Midbrain (tissue), 1 donor: ENCODE measurements around the gene ZSWIM7.

ENCODE experiments used
- DNase-seq: peaks from one replicate; lab custom pipeline; 2025; lab: John Stamatoyannopoulos, UW

Gene ZSWIM7, protein sequence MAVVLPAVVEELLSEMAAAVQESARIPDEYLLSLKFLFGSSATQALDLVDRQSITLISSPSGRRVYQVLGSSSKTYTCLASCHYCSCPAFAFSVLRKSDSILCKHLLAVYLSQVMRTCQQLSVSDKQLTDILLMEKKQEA

DNA sequence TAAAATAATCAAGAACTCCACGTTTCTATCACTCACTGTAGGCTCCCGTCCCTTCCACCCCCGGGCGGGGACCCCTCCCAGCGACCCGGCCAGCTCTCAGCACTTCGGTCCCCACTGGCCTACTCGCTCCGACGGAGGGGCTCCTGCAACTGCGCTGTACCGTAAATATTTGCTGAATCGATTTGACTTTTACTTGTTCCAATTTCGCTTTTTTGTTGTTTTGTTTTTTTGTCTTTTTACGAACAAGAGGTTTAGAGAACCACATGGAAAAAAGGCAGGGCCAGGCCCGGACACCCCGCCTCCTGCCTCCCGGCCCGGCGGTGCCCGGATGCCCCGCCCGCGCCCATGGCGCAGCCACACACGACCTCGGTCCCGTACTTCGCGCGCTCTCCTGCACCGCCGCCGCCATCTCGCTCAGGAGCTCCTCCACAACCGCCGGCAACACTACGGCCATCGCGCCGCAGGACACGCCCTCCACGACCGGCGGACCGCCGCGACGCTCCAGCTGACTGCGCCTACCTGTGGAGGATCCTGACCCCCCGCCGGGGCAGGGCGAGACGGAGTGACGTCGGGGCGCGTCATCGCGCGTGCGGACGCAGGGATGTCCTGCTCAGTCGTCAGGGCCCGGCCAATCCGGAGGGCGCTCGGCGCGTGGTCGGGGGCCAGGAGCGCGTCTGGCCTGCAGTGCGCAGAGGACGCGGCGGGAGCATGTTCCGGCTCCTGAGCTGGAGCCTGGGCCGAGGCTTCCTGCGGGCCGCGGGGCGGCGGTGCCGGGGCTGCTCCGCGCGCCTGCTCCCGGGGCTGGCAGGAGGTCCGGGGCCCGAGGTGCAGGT lies at the start of gene ZSWIM7, which contains the start of gene TTC19:
Gene ZSWIM7 (minus strand): TSS at position 564 of the 833 bp plus-strand sequence. CDS start 110 bp downstream, at position 454.
Gene TTC19 (plus strand): TSS at position 684 of the 833 bp plus-strand sequence. CDS start 25 bp downstream, at position 709.
- peak; percentile 95 for DNase-seq

DNA sequence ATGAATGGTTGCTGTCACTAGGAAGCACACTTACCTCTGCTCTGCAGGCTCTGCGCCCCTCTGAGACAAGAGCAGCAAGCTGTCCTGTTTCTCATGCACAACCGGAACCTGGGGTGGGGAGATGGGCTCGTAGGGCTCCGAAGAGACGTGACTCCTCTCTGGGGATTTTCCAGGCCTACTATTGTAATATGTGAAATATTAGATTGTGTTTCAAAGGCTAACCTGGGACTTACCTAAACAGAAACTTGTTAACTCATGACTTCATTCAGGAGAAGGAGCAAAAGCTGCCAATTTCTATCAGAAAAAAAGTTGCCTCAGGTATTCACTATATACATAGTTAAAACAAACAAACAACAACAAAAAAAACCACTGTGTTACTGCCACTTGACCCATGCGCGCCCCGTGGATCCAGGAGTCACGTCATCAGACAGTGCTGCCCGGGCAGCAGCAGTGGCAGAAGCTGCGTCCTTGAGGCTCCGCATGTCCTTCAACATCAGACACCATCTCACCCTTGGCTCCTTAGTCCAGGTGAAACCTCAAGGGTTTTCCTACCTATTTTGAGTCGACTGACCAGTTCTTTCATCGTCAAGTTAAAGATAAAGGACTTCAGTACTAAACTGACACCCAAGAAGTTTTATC lies 49.4 kb upstream of the ZSWIM7 start:
- no peak for DNase-seq

DNA sequence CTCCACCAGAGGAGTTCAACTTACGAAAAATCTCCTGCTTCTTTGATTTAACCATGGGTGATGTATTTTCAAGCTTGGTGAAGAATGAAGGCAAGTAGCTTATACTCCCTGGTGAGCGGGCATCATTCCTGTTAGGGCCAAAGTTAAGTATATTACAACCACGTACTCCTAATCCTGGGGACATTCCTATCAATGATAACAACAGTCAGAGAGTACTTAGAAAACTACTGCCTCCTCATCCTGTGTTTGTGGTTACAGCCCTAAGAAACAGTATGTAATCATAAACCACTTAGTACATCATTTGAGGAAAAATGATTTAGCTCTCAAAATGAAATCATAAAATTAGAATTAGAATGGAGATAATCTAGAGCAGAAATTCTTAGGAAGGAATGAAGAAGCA lies 47.5 kb upstream of the ZSWIM7 start:
- DNase-seq: no peak

DNA sequence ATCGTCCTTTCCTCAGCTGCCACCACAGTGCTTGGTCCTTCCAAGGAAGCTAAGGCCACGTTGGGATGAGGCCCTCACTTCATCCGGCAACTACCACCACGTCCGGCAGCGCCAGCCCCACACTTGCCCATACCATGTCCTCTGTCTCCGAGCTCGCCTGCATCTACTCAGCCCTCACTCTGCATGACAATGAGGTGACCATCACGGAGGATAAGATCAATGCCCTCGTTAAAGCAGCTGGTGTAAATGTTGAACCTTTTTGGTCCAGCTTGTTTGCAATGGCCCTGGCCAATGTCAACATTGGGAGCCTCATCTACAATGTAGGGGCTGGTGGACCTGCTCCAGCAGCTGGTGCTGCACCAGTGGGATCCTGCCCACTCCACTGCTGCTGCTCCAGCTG lies 45.0 kb upstream of the ZSWIM7 start:
- DNase-seq: no peak

DNA sequence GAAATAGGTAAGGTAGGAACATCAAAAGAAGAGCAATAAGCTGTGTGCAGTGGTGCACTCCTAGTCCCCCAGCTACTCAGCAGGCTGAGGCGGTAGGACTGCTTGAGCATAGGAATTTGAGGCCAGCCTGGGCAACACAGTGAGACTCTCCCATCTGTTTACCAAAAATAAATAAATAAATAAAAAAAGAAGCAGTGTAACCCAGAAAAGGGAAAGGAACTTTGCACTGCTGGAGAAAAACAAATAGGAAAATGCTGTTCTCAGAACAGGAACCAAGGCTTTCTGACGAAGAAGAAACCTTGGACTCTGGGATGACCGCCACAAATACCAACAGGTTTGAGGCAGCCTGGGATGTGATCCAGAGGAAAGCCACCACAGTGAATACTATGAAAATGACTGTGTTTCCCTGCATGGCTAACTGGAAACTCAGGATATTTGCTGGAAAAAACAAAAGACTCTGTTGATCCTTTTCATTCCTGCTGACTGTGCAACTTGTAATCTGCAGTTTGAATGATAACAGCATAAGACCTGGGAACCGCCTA lies 41.3 kb upstream of the ZSWIM7 start:
- peak; percentile 50 for DNase-seq

DNA sequence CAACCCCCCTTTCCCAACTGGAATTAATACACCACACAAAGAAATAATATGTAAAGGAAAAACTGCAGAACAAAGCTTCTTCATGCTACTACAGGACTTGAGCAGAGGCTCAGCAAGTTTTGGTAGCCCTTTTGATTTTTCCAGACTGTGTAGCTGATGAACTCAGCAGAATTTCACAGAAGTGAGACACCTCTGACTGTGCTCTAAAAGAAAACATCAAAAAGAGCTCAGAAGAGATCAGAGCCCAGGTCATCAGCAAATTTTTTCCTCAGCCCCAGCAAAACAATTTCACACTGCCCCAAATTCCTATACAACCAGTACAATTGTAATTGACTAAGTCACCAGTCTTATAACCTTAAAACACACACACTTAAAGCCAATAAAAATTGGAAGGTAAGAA lies 38.1 kb upstream of the ZSWIM7 start:
- no peak for DNase-seq

DNA sequence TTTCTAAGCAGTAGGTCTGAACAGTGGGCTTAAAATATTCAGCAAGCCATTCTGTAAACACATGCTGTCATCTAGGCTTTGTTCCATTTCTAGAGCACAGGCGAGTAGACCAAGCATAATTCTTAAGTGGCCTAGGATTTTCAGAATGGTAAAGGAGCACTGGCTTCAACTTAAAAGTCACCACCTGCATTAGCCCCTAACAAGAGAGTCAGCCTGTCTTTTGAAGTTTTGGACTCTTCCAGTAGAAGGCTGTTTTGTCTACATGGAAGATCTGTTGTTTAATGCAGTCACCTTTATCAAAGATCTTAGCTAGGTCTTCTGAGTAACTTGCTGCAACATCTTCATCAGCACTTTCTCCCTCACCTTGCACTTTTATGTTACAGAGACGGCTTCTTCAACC lies 36.8 kb upstream of the ZSWIM7 start:
- DNase-seq: no peak

DNA sequence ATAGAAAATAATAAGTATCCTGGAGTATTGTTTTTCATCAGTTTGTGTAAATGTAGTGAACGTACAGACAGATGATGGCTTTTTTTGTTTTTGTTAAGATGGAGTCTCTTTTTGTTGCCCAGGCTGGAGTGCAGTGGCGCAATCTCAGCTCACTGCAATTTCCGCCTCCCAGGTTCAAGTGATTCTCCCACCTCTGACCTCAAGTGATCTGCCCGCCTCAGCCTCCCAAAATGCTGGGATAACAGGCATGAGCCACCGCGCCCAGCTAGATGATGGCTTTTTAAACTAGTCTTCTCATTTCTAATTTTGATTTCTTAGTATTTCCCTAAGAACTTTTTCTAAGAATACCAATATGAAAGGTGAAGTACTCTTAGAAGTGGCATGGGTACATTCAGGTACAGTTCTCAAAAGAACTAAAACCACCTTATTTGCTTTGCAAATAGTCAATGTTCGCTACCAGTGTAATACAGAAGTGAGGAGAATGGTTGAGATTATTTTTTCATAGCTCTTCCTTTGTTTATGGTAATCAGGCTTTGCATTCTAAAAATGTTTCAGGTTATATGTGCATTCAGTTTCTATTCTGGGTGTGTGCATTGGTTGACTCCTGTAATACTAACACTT lies 34.3 kb upstream of the ZSWIM7 start:
- DNase-seq: no peak

DNA sequence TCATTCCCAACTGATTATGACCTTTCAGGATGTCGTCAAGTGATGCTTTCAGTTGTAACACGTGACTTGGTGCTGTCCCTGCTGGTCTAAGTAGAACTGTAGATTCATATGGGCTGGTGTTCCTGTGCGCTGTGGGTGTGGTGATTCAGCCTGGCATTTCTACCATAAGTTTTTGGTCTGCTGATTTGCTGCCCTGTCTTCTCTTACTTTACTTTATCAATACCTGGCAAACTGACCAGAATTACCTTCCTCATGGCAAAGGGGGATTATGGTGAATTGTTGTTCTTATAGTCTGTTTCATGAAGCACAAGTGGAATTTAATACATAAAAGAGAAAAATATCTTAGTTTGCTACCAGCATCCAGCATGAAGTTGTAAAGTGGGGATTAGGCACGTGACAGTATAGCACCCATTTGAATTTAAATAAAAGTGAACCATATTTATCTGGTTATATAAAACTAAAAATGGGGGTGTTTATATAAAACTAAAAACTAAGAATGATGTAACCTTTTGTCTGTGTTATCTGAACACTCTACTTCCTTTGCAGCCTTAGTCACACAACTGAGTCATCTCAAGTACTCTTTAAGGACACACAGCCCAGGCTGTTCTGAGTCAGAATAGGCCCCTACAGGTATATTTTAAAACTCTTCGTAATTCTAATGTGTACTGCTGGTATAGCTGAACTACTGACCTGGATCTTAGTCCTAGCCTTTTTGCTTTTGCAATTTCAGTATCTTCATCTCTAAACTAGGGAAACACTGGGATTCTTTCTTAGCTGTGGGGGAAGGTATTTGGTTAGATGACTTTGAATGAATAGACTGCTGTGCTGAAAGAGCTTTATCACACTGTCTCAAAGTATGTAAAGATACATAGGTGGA lies 28.4 kb upstream of the ZSWIM7 start:
- DNase-seq: no peak

DNA sequence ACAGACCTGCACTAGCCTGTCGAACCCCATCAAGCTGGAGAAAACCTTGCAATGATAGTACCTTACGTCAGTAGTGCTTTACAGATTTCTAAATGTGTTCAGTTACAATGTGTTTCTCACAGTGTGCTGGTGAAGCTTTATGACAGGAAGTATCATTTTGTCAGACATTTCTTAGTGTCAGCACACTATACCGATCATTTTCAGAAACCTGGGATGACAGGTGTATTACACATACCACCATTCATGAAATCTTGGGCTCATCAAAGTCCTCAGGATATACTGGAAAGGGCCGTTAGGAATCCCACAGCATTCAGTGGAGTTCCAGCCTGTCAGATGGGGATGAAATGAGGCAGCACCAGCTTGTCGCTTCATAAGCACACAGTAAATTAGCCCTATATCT lies 27.4 kb upstream of the ZSWIM7 start:
- no peak for DNase-seq

DNA sequence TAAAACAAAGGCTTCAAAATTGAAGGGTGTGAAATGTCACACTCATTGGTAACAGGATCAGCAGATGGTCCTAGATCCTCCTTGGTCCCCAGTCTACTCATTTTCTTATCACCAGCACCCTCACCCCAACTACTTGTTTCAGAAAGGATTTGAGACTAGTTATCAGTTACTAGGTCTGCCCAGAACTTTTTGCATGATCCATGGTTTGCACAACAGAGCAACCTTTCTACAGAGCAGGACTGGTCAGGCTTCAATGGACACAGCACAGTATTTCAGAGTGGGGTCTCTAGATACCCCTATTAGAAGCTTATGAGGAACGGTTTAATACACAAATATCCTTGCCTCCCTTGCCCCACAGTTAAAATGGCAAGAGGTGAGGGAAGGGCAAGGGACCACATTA lies 25.7 kb upstream of the ZSWIM7 start:
- no peak for DNase-seq

DNA sequence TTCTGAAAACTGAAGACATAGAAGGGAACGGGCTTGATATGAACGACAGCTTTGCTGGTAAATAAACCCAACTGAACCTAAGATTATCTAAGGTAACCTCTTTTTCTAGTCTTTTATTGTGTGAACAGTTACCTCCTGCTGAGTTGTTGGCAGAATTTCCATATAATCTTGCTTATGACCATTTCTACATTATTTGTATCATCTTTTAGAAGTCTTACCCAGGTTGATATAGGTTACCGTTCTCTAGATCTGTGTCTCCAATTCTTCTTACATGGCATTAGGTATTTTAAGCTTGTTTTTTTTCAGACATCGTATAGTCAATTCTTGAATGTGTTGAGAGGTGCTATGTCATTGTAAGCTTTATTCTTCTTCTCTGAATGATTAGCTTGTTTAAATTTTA lies 24.4 kb upstream of the ZSWIM7 start:
- no peak for DNase-seq

DNA sequence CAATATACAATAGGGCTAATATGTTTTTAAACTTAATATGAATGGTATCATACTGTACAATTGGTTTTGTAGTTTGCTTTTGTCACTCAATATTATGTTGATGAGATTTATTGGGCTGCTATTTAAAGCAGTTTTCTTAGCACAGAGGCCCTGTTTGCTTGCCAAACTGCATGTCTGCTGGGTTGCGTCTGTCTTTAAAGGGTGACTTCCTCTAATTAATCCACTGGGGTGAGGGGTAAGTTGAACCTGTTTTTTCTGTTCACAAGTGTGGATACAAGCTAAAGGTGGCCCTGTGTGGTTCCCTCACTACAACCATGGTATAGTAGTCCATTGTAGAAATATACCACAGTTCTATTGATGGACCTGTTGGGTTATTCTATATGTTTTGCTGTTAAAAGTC lies 19.8 kb upstream of the ZSWIM7 start:
- DNase-seq: no peak

DNA sequence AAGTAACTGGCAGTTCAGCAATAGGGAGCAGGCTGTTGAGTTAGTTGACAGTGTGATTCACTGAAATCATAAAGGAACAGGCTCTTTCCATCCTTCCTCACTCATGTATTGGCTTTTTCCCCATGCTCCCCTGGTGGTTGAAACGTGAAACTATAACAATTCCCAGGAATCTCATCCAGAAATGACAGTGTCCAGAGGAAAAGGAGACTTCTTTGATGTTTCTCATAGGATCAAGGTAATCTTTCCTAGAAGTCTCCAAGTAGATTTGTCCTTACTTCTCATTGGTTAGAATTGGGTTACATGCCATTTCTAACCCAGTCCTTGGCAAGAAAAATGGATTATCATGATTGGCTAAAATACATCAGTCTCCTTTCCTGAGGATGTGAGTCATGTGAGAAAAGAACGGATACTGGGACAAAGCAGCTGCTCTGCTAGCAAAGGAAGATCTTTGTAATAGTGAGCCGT lies 14.5 kb upstream of the ZSWIM7 start:
- DNase-seq: no peak

DNA sequence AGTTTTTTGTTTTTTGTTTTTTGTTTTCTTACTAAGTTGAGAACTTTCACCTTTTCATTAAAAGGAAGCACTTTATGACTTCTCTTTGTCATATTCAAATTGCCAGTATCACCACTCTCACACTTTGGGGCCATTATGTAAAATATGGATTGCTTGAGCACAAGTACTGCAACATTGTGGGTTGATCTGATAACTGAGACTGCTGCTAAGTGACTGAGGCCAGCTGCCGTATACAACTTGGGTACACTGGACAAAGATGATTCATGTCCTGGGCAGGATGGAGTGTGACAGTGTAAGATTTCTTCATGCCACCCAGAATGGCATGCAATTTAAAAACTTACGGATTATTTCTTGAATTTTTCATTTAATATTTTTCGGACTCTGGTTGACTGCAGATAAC lies 7.9 kb upstream of the ZSWIM7 start:
- no peak for DNase-seq

DNA sequence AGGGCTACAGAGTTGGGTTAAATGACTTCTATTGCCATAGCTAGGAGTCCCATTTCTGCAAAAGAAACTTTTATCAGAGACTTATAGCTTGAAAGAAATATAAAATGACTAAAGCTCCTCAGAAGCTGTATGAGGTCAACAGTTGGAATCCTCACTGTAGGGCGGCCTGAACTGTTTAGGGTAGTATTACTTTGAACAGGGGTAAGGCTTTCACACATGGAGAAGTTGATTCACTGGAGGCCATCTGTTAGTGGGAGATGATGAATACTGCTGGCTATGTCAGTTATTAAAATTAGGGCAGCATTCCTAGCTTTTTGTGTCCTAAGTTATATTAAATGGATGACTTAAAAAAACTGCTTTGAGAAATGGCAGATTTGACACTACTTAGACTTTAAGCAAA lies 6.1 kb upstream of the ZSWIM7 start:
- no peak for DNase-seq

DNA sequence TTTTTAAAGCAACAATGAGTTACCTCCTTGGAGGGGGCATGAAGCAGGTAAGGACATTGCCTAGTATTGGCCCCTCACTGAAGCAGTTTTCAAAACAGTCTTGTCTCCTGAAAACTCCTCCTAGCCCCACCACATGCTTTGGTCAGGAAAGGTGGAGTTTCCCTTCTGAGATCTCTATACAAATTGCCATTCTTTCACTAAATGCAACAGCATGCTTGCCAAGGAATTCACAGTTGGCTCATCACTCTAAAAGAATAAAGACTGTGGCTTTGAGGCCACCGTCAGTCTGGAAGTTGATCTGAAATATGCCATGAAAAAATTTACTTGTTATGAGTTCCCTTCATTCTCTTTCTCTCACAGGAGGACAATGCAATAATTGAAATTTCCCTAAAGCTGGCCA lies 4.3 kb upstream of the ZSWIM7 start:
- DNase-seq: no peak

DNA sequence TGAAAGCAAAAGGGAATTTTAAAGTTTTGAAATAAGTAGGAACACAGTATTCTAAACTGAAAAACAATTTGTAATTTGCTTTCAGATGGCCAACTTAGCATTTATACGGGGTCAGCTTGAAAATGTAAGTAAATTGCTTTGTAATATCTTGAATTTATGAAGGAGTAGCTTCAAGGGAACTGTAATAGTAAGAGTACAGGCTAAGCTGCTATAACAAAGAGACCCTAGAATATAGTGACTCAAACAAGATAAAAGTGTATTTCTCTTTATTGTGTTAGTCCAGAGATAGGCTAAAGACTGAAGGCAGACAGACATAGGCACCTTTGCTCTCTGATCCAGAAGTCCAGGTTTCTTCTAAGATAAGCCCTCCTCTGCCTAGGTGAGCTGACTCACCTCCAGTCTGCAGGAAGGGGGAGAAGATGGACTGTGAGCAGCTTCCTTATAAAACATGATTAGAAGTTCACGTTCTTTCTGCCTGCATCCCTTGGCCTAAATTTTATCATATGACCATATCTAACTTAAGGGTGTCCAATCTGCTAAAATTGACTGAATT lies 3.3 kb upstream of the ZSWIM7 start:
- no peak for DNase-seq

DNA sequence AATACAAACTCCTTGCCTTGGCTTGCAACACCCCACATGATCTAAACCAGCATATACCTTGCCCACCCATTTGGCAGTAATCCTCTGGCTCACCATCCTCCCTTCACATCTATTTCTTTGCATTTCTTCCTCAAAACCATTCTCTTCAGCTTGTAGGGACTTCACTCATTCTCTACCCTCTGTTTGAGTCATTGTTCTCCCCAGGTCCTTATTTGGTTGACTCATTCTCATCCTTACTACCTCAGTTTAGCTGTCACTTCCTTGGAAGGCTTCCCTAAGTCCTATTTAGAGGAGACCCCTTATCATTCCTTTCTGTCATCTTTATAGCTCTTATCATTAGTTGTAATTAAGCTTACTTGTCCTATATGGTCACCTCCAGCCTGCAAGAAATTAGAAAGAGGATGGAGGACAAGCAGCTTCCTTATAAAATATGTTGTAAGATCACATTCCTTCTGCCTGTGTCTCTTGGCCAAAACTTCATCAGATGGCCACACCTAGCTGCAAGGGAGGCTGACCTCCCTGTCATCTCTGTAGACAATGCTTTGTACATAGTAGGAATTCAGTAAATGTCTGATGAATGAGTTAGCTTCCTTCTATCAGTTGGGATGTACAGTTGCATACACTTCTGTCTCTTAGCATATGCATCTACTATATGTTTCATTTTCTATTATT lies 1.9 kb upstream of the ZSWIM7 start:
- no peak for DNase-seq
